Stimulated activated CD8-positive, alpha-beta memory T cell treated with anti-CD3 and anti-CD28 coated beads, Interleukin-7, amount 100 ng/mL, for 4 hours (primary cell): ENCODE results near the gene LIG3.
A peak's percentile ranks its signal among the peaks of the same experiment; 100 is the strongest.
"Not testable (repeated sequence)": the region's sequence is repeated elsewhere in the genome, so short reads cannot be mapped to it uniquely, and the experiment has no call there.

Experiments used
- DNase-seq, 2 donors: peaks; one replicate each; pipeline ENCODE4 v3.0.0-alpha.2; 2020; ENCODE audit warnings: low read depth in 2 of 2

LIG3 gene

DNA sequence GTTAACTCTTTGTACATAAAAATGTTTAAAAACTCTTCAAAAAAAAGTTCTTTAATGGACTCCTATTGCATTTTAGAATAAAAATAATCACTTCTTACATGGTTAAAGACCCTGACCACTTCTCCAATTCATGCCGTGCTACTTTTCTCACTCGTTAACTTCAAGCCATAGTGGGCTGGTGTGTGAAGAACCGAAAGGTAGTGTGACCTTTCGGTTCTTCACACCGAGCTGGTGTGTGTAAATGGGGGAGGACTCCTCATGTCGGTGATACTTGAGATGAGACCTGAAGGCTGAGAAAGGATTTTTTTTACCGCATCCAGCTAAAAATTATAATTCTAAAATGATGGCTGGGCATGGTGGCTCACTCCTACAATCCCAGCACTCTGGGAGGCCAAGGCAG is 61.1 kb downstream of the LIG3 start:
- no peak for DNase-seq

- no peak for DNase-seq
These were observed 63.9 kb downstream of the LIG3 start for GRCh38 chr17:35044181-35044580.

DNA sequence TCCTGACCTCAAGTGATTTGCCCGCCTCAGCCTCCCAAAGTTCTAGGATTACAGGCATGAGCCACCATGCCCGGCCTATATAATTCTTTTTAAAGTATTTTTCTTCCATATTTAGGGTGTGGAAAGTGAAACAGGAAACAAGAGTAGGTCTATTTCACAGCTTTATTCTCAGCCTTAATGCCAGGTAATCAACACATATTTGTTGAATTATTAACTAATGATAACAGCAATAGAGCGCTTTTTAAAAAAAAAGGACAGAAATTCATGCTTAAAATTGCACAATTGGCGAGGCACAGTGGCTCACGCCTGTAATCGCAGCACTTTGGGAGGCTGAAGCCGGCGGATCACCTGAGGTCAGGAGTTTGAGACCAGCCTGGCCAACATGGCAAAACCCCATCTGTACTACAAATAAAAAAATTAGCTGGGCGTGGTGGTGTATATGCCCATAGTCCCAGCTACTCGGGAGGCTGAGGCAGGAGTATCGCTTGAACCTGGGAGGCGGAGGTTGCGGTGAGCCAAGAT is 65.2 kb downstream of the LIG3 start:
- DNase-seq, result not testable (repeated sequence)

- no peak for DNase-seq
These were observed 65.9 kb downstream of the LIG3 start for GRCh38 chr17:35046245-35046644.

- DNase-seq, result peak; percentile 34 to 56
These were observed 66.5 kb downstream of the LIG3 start for GRCh38 chr17:35046740-35047283.

- DNase-seq, result no peak
These were observed 68.5 kb downstream of the LIG3 start for GRCh38 chr17:35048685-35049379.

GRCh38 chr17:35050170-35050569 is 69.9 kb downstream of the LIG3 start:
- DNase-seq, result no peak

GRCh38 chr17:35051183-35051578 is 70.9 kb downstream of the LIG3 start:
- DNase-seq, result no peak

GRCh38 chr17:35051579-35052240 is 71.4 kb downstream of the LIG3 start:
- no peak for DNase-seq

DNA sequence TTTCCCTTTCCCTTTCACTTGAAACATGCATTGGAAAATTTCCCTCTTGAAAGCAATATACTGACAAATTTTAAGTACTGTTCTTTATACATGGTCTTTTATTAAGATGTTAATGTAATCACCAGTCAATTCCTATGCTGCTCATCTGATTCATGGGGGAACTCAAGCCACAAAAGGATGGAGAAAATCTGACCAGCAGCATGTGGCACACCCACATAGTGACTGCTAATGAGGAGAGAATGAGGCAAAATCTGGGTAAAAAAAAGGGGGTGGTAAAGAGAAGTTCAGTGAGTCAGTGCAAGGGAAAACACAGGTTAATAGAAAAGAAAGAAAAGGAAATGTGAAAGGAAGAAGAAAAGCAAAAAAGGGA is 71.9 kb downstream of the LIG3 start:
- no peak for DNase-seq

DNA sequence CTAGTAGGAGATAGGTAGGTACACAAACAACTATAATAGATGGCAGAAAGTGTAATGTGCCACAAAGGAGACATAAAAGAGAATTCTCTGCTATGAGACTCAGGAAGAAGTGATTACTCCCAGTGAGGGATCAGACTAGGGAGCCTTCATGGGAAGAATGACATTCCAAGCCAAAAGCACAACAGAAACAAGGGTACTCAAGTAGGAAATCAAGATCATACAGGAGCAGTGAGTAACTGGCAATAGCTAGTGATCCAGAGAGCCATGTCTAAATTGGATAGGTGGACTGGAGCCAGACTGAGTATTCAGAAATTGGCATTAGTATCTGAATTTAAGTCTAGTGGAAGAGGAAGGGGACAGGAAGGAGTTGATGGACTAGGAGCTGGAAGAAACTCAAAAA is 72.5 kb downstream of the LIG3 start:
- no peak for DNase-seq

DNA sequence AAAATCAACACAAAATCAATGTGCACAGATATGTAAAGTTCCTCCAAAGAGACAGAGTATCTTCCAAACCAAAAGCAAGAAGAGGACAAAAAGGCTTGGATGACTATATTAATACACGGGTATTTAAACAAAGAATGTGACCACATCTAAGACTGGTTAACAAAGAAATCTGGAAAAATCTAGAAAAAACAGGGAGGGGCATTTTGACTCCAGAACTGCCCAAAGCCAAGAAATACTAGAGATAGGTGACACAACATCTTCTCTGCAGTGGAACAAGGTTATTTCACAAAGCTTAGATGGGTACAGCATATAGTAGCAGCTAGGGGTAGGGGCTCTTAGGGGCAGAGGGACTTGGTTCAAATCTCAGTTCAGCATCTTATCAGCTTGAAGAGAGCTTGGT is 72.9 kb downstream of the LIG3 start:
- DNase-seq, result no peak

GRCh38 chr17:35056013-35056412 is 75.7 kb downstream of the LIG3 start:
- DNase-seq, result no peak

GRCh38 chr17:35057332-35057915 is 77.1 kb downstream of the LIG3 start:
- no peak for DNase-seq
